SK-N-SH treated with all-trans-retinoic acid at 6 μM for 48 hours (cell line): ENCODE data around the gene USH1G.

Source experiments
- ARNTL ChIP-seq: fragments of 450-650 bp; formaldehyde crosslinking; IDR thresholded peaks from 2 replicates; pipeline ENCODE4 v1.5.0; 2020; ENCODE audit warnings: low read depth, mild to moderate bottlenecking, moderate library complexity, borderline replicate concordance
- ESRRG ChIP-seq: fragments of 250-450 bp; sonication (Bioruptor Pico); IDR thresholded peaks from 2 replicates; pipeline ENCODE4 v1.6.1; 2021; ENCODE audit warnings: mild to moderate bottlenecking
- RARB ChIP-seq: fragments of 250-450 bp; sonication (Bioruptor Pico); IDR thresholded peaks from 2 replicates; pipeline ENCODE4 v1.8.0; 2021; ENCODE audit warnings: mild to moderate bottlenecking, moderate library complexity
- TCF4 ChIP-seq: fragments of 250-450 bp; sonication (Bioruptor Pico); IDR thresholded peaks from 2 replicates; pipeline ENCODE4 v1.8.0; 2021; ENCODE audit warnings: mild to moderate bottlenecking, moderate library complexity, borderline replicate concordance
- TOX ChIP-seq: fragments of 250-450 bp; sonication (Bioruptor Pico); IDR thresholded peaks from 2 replicates; pipeline ENCODE4 v1.8.0; 2021; ENCODE audit warnings: mild to moderate bottlenecking, moderate library complexity, borderline replicate concordance
- TSHZ2 ChIP-seq: fragments of 250-450 bp; sonication (Bioruptor Pico); IDR thresholded peaks from 2 replicates; pipeline ENCODE4 v1.5.0; 2020; ENCODE audit warnings: mild to moderate bottlenecking, moderate library complexity
- ZC3H10 ChIP-seq: fragments of 250-450 bp; sonication (Bioruptor Pico); IDR thresholded peaks from 2 replicates; pipeline ENCODE4 v1.5.1; 2021; ENCODE audit warnings: mild to moderate bottlenecking, moderate library complexity
- ZFP3 ChIP-seq: fragments of 250-450 bp; sonication (Bioruptor Pico); IDR thresholded peaks from 2 replicates; pipeline ENCODE4 v1.5.0; 2020; ENCODE audit warnings: mild to moderate bottlenecking, moderate library complexity
- ZFP30 ChIP-seq: fragments of 450-650 bp; formaldehyde crosslinking; IDR thresholded peaks from 2 replicates; pipeline ENCODE4 v1.5.0; 2022; ENCODE audit warnings: mild to moderate bottlenecking, moderate library complexity
- ZNF8 ChIP-seq: fragments of 450-650 bp; formaldehyde crosslinking; IDR thresholded peaks from 2 replicates; pipeline ENCODE4 v1.5.0; 2020; ENCODE audit warnings: mild to moderate bottlenecking, moderate library complexity
- TF ChIP-seq, protein P1 (sequence below): fragments of 250-450 bp; sonication (Bioruptor Pico); IDR thresholded peaks from 2 replicates; pipeline ENCODE4 v1.5.1; 2020; ENCODE audit warnings: low read depth, mild to moderate bottlenecking, moderate library complexity

DNA sequence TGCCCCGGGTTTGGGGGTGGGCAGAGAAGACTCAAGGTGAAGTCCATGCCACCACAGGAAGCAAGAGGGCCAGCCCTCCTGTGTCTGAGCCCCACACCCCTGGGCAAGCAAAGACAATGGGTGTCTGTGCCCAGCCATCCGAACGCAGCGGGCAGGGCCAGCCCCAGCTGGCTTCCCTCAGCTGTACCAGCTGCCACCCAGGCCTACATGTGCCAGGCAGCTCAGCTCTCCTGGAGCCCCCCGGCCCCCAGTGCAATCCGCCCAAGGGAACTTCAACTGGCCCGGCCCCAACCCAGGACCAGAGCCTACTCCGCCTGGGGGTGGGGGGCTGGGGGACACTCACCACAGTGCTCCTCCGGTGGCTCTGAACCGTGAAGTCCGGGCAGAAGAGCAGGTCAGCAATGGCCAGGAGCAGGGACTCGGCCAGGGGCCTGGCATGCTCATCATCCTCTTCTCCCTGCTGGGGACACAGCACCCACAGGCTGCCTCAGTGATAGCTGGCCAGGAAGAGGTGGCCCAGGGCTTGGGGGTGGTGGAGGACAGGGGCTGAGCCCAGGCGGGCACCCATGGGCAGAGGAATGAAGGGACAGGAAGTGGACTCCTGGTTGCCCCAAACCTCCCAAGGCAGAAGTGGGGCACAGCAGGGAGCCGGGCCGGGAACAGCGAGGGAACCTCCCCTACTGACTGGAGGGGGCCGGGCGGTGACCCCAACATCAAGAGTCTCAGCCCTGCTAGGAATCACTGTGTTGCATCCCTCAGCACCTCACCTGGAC, 39.8 kb upstream of the USH1G start:
- TF ChIP-seq ZFP3 (CRISPR knock-in tag) (no peak), TSHZ2 (CRISPR knock-in tag) (no peak), TCF4 (no peak), ZNF8 (CRISPR knock-in tag) (no peak), ZC3H10 (CRISPR knock-in tag) (no peak), ARNTL (CRISPR knock-in tag) (no peak), TOX (CRISPR knock-in tag) (no peak), ZFP30 (CRISPR knock-in tag) (no peak), RARB (no peak), ESRRG (CRISPR knock-in tag) (no peak)
- TF ChIP-seq, protein P1, sequence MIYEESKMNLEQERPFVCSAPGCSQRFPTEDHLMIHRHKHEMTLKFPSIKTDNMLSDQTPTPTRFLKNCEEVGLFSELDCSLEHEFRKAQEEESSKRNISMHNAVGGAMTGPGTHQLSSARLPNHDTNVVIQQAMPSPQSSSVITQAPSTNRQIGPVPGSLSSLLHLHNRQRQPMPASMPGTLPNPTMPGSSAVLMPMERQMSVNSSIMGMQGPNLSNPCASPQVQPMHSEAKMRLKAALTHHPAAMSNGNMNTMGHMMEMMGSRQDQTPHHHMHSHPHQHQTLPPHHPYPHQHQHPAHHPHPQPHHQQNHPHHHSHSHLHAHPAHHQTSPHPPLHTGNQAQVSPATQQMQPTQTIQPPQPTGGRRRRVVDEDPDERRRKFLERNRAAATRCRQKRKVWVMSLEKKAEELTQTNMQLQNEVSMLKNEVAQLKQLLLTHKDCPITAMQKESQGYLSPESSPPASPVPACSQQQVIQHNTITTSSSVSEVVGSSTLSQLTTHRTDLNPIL (CRISPR knock-in tag), result no peak
